Activated T-cell treated with anti-CD3 and anti-CD28 coated beads for 24 hours (primary cell): ENCODE measurements around the gene CYP27B1.

Experiments
- DNase-seq: peaks from one replicate; pipeline ENCODE4 v3.0.0-alpha.2; 2020; ENCODE audit warnings: low read depth

Gene CYP27B1

DNA sequence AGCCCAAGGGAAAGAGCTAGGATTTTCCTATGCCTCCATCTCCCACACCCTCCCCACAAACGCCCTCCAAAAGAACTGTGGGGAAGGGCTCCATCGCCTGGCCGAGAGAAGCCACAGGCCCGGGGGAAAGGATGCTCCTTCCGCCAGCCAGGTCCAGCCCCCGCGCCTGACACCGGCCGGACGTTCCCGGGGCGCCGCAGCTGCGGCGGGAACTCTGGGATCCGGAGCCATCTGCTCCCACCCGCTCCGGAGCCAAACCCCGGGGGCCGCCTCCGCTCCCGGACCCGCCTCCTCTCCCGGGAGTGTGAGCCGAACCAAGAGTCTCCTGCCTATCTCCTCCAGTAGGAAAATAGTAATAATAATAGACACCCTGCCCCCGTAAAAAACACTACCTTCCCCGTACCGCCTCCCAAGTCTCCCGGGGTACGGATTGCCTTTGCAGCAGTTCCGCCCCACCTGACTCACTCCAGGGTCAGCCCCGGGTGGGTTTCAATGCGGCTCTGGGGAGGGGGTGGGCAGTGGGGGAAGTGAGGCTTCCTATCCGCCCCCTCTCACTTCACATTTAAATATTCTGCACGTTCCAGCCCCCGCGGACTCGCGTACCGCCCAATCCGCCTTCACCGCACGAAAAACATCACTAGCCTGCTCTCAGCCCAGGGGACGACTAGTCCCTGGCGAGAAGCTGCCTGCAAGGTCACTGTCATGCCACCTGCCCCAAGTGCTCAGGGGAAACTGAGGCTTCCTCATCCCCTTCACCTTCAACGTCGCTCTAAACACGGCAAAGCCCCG lies 30.7 kb downstream of the CYP27B1 start:
- DNase-seq, result no peak

DNA sequence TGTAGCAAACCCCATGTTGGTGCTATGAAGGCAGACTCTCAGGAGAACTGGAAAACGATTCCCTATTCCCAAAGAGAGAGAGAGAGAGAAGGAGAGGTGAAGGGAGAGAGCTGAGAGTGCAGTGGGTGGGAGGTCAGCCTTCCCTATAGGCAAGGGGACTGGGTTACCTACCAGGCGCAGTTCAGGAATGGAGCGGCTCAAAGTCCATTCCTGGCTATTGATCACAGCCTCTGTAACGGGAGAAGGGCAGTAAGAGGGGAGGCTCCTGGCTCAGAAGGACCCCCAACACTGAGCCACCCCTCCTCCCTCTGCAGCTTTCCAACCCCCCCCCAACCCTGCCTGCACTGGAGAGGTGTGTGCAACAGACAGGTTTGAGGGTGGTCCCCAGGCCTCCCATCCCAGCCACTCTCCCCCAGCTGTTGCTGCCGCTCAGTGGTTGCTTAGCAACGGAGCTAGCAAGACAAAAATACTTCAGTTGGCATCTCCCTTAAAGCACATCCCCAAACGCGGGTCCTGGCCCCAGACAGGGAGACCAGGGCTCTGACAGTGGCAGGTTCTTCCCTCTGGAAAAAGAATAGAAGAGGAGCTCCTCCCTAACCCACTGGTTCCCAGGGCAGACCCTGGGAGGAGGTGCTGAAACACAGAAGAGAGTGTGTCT lies 31.6 kb downstream of the CYP27B1 start:
- DNase-seq, result no peak

DNA sequence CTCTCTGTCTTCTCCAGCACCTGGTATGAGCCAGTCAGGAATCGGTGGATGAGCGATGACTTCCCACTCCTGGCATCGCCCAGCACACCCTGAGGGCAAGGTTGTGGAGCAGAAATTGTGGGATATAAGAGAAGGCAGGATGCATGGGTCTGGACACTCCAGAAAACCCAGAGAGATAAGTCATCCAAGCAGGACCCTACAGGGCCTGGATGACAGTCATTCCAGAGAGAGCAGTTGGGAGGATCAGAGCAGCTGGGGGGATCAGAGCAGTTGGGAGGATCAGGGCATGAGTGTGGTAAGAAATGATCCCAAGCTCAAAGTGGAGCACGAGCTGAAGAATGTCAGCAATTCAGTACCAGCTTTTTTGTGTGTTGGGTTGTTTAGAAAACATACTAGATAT lies 32.3 kb downstream of the CYP27B1 start:
- DNase-seq, result no peak

DNA sequence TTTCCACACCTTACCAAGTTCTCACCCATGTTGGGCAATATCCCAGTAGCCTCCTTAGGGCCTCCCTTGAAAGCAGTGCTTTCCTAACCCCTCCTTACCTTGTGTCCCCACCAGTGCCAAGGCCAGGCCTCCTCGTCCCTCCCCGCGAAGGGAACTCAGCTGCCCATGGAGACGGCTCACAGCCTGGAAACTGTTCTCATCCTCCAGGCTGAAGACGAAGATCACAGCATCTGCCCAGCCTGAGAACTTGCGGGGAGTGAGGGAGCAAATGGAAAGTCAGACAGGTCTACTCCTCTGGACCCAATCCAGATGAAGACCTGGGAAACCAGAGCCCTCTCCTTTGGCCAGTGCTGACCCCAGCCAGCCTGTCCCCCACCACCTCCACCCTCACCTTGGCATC lies 33.0 kb downstream of the CYP27B1 start:
- DNase-seq, result no peak

DNA sequence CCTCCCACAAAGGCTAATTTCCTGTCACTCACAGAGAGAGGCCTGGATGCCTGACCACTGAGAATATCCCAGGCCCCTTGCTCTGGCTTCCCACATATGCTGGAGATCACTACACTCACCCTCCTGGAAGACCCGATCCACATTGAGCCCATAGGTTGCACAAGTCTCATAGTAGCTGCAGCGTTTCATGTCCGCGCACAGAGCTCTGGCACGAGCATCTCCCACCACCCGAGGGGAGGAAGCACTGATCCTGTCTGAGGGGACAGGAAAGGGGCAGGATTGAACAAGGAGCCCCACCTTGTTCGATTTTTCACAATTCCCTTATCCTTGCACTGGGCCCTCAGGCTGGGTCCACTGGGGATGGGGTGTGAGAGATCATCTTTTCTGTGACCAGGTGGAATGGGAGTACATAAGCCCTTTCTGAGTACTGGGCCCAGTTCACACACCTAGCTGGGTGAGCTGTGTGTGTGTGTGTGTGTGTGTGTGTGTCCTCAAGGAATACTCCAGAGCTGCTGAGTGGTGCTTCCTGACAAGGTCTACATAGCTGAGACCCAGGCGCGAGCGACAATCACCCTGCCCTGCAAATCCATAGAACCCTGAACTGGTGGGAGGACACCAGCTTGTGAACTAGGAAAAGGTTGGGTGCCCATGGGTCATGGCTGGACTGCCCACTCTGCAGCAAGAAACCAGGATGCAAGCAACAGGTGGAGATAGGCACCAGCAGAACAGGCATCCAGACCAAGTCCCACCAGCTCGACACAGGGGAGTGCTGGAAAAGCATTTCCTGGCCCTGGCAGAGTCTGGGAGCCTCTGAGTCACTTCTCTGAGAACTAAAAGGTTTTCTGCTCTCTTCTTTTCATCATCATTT lies 33.9 kb downstream of the CYP27B1 start:
- no peak for DNase-seq

DNA sequence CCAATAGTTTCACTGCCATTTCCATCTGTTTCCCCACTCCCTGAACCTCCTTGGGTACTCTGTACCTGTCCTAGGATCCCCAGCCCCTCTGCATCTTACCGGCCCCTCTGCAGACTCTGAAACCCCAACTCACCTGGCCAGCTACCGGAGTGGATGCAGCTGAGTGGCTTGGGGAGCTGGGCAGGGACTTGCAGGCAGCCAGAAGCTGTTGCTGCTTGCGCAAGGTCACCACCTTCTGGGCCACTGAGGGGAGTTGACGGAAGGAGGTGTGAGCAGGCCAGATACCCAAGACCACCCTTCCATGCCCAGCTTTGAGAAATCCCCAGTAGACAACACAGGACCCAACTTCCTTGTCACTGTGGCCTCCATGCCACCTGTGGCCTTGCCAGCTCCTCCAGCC lies 34.6 kb downstream of the CYP27B1 start:
- DNase-seq, result no peak

DNA sequence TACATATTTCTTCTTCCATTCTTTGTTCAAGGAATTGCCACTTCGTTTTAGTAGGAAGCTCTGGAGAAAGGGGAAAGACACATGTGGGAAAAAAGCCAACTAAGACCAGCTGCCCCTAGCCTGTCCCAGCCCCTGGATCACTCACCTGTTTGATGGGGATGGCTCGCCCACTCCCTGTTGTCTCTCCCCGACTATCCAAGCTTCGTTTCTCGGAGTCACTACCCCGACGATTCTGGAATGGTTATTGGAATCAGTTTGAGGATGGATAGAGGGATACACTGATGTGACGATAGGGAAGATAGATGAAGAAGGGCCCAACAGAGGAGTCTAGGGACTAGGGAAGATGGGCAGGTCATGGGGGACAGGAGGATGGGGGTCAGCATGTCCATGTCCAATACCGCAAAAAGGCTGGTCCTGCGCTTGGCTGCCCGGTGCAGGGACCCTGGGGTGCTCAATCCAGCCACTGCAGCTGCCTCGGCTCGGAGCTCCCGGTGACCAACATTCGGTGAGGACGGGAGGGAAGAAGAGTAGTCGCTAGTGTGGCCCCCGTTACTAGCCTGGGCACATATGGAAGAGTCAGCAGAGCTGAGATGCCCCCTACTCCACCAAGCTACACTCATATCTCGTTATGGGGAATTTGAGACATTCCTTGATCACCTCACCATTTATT lies 35.3 kb downstream of the CYP27B1 start:
- no peak for DNase-seq

DNA sequence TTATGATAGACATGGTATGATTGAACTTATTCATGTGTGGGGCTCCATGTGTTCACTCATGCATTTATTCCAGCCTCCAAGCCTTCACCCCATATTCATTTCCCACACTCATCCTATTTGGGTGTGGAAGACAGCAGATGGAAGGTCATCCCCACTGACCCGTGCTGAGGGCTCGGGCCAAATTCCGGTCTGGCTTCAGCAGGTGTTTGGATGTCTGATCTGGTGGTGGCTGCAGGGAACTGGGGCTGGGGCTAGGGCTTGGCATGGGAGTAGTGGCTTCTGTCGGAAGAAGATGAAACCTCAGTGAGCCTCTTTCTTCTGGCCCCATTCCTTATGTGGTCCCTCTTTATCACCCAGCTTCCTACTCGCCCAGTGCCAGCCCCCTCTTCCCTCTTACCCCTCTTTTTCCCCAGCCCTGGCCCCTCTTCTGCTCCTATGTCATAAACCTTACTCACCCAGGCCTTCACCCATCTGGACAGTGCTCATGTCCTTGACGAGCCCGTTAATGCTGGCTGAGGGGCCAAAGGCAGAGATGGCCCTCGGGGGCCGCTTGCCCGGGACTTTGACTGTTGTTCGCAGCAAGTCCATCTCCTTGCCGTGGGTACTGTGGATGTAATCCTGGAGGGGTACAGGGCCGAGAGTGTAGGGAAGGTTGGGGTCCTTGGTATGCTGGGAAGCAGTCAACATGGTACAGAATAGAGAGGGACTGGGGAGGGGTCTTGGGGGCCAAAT lies 36.4 kb downstream of the CYP27B1 start:
- no peak for DNase-seq

DNA sequence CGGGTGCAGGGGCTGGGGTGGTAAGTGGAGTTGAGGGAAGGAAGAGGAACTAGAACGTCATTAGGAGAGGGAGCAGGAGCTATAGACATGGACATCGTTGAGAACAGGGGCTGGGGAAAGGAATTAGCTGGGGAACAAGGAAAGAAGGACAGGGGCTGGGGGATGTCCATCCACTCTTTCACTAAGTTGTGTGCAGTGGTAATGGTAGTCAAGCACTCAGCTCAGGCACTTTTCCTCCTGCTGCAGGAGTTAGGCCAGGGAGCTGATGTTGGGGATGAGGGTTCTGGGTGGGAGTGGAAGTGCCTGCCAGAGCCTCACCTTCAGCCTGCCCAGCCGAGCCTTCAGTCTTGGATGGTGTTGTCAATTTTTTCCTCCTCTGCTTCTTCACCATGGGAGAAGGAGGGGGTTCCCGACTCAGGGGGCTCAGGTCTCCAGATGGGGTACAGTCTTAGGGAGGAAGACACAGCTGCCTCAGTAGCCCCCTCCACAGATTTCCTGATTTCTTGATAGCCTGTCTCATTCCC lies 37.5 kb downstream of the CYP27B1 start:
- no peak for DNase-seq

DNA sequence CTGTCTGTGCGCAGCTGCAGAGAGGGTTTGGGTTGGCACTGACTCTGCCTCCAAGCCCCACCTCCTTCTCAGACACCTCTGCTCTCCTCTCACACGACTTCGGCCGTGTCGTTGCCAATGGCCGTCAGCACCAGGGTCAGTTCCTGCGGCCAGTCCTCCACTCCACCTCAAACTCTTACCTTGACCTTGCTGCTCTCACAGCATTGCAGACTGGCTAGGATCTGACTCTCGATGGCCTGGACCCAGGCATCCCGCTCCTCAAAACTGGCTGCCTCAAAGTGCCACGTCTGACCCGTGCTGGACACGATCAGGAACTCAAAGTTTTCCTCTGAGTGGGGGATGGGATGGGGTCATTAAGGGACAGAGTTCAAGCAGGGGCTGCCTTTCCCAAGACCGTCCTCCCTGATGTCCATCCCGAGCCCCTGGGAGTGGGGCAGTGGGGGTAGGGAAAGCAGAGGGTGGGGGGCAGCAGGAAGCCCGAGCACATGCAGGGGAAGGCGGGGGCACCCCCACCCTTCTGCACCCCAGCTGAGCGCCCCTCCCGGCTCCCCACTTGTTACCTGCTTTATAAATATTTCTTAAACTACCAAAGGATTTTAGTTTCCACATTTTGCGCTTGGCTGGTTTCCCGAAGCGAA lies 39.0 kb downstream of the CYP27B1 start:
- no peak for DNase-seq

DNA sequence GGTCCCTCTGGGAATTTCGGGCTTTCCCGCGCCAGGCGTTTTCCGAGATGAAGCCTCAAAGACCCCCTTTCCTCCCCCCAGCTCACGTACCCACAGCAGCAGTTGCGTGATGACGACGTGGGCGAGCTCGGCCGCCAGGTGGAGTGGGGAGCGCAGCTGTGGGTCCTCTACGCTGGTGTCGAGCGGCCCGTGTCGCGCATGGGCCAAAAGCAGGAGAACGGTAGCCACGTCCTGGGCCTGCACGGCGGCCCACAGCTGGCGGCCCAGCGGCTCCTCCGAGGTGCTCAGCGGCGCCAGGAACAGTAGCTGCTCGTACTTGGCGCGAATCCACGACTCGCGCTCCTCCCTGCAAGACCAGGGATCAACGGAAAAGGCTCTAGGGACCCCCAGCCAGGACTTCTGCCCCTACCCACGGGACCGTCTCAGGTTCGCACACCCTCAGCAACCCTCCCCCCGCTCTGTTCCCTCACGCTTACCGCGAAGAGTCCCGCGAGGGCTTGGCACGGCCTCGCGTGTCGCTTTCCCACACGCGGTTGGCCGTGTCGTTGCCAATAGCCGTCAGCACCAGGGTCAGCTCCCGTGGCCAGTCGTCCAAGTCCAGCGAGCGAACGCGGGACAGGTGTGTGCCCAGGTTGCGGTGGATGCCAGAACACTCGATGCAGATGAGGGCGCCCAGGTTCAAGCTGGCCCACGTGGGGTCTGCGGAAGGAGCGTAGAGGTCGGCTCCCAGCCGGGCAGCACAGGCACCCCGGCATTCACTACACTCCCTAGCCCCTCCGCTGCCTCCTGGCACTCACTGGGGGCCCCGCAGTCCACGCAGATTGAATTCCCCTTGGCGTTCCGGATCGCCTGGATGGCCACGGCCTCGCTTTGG lies 39.8 kb downstream of the CYP27B1 start:
- DNase-seq, result no peak

DNA sequence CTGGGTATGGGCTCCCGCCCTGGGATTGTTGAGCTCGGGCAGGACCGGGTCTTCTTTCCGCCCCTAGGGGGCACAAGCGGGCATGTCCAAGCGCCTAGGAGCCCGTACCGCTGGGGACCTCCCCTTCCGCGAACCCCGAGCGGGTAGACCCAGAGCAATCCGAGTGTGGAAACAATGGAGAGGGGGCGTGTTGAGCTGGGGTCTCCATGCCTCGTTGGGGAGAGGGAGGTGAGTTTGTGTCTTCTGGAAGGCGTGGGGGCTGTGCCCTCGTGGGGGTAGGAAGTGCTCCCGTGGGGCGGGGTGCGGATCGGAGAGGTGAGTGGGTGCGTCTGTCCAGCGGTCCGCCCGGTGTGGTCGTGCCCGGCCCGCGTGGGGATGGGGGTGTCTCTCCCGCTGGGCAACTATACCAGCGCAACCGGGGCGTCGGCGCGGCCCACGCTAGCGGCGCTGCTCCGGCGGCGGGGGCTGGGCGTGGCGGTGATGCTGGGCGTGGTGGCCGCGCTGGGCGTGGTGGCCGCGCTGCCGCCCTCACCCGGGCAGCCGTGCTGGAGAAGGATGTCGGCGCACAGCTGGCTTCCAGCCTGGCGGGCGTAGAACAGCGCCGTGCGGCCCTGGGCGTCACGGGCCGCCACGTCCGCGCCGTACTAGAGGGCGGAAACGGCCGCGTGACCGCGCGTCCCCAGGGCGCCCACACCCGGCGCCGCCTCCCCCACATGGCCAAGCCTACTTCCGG lies 40.6 kb downstream of the CYP27B1 start:
- DNase-seq, result no peak

DNA sequence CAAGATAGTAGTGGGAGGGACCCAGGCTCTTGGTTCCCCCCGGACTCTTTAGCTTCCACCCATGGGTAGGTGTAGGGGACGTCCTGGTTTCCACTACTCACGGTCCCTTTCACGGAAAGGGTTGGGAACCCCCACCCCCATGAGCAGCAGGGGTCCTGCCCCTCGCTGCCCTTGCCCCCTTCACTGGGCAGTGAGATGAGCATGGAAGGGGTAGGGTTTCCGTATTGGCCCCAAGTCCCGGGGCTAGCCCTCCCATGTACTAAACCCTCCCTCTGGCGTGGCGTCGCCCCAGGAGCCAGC lies 41.1 kb downstream of the CYP27B1 start:
- no peak for DNase-seq

DNA sequence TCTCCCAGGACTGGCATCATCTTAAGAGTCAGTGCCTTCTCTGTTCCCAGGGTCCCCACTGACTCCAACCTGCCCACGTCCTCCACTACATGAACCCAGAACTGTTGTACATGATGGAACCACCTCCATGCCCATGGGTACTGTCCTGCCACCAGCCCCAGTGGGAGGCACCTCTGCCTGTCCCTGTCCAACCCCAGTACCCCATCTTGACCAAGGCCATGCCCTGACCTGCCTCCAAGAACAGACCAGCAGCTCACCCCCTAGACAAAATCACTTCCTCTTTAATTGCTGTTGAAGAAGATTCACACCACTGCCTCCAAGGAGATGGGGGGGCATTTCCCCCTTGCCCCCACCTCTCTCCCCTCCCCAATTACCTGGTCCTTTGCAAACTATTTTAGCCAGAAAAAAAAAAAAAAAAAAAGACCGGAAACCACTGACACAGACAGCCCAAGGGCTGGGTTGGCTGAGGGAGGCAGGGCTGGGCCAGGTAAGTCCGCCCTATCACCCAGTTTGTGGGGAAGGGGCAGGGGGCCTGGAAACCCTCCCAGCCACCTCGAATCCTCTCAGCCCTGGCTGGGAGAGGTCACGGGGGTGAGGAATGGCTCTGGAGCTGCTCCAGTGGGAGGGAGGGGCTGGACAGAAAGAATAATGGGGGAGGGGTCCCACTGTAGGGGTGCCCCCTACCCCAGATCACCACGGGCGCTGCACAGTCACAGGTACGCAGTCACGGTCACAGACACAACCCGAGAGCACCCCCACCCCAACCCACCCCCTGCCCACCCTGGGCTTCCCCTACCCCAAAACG lies 41.7 kb downstream of the CYP27B1 start:
- no peak for DNase-seq

DNA sequence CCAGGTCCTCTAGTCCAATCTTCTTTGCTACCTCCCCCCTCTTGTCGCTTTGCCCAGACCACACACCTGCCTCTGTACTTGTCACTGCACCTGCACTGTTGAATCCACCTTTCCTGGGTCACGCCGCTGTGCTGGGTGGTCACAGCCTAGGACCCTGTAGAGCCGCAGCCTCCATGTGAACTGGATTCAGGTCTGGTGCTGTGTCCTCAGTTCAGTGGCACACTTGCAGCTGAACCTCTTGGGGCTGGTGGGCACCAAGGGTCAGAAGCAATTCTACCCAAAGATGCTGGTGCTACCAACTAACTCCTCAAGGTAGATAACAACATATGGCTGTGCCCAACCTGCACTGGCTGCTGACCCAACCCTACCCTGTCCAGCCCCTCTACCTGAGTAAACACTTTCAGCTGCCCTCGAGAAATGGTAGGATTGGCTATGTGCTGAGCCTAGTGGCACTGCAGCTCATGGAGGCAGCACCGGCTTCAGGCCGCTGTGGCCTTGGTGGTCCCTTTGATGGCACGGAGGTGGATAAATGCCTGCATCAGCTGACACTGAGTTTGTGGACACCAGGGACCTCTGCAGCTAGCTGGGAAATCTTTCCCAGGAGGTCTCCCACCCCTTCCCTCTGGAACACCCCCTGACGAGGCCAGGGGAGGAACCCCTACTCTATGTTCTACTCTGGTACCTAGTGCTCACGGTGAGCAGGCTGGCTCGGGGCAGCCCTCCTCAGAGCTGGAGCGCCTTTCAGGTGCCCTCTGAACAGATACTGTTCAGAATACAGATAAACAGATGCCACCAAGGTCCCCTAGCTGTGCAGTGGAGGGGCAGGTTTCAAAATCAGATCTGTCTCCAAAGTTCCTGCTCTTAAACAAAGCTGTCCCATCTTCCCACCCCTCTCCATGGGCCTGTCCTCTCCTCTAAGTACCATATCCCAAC lies 42.6 kb downstream of the CYP27B1 start:
- DNase-seq, result no peak

DNA sequence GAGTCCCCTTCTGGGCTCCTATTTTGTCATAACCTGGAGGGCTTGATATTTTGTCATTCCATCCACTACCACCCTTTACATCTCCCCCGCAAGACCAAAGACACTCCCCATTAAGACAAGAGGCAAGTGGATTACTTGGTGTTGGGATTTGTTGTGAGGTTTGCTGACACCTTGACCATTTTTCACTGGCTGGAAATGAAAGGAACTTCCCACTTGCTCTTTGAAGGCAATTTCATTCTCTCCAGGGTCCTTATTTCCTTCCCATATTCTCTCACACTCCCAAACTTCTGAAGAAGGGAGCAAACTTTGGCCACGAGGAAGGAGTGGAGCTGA lies 43.3 kb downstream of the CYP27B1 start:
- DNase-seq, result no peak
